Upper lobe of left lung (tissue), 6 donors: ENCODE results near the gene RPL35A. TPM values are rescaled to one million over a fixed set of nuclear protein-coding genes. Genes with fewer than 3 reads are reported as not detected.

Source experiments
- ATAC-seq, 2 donors: fragments of 200-7000 bp; cut with Tn5 transposase; one replicate each; pipeline ENCODE4 v1.9.1; 2022; ENCODE audit warnings: mild to moderate bottlenecking in 2 of 2, moderate library complexity in 2 of 2; ENCODE audit not compliant: low FRiP score in 2 of 2
- DNase-seq, 2 donors: peaks; one replicate each; pipeline ENCODE4 v3.0.0-alpha.2; 2019 to 2020
- H3K27ac ChIP-seq, 4 donors: fragments of 200-600 bp; sonication (generic); one replicate each; pipeline ENCODE4 v1.5.1; 2016 to 2019
- H3K27me3 ChIP-seq, 4 donors: fragments of 200-600 bp; sonication (generic); one replicate each; pipeline ENCODE4 v1.5.1; 2017 to 2019
- H3K36me3 ChIP-seq, 4 donors: fragments of 200-600 bp; sonication (generic); one replicate each; pipeline ENCODE4 v1.5.1; 2016 to 2019
- H3K4me1 ChIP-seq, 4 donors: fragments of 200-600 bp; sonication (generic); one replicate each; pipeline ENCODE4 v1.5.1; 2018 to 2019
- H3K4me3 ChIP-seq, 4 donors: fragments of 200-600 bp; sonication (generic); one replicate each; pipeline ENCODE4 v1.5.1; 2017 to 2019; ENCODE audit warnings: mild to moderate bottlenecking in 2 of 4, moderate library complexity in 1 of 4
- H3K9me3 ChIP-seq, 4 donors: fragments of 200-600 bp; sonication (generic); one replicate each; pipeline ENCODE4 v1.5.1; 2018 to 2019
- EP300 ChIP-seq, 4 donors: sonication (generic); formaldehyde crosslinking; IDR thresholded peaks; one replicate each; pipeline ENCODE4 v1.5.1; 2017; ENCODE audit warnings: antibody characterized with exemption in 4 of 4, control low read depth in 2 of 4
- POLR2A ChIP-seq, 4 donors: fragments of 450-650 bp; IDR thresholded peaks; one replicate each; pipeline ENCODE4 v1.5.1; 2016 to 2017; ENCODE audit warnings: antibody characterized with exemption in 4 of 4, mild to moderate bottlenecking in 2 of 4
- POLR2AphosphoS5 ChIP-seq, 2 donors: sonication (generic); formaldehyde crosslinking; IDR thresholded peaks; one replicate each; pipeline ENCODE4 v1.5.1; 2017; ENCODE audit warnings: antibody characterized with exemption in 2 of 2
- WGBS, 2 donors: methylation state at CpG; one replicate each; pipeline ENCODE4 v1.1.5; 2017 to 2018; 5-methylcytosine and 5-hydroxymethylcytosine counted together
- total RNA-seq, 6 donors: library from RNA; depleted of rRNA in 4 of 6; stranded (reverse); fragments of >200 nt in 4 of 6; gene quantifications; one replicate each; pipeline versions ENCODE4 v1.1.0 to v1.2.1, GENCODE V29; 2016 to 2021
- TF ChIP-seq, protein P1 (sequence below), 6 experiments: fragments of 450-650 bp in 4 of 6; fragments of 200-600 bp in 2 of 6; sonication (generic) in 2 of 6; IDR thresholded peaks; one replicate each; pipeline ENCODE4 v1.5.1; 2016 to 2019; ENCODE audit warnings: antibody characterized with exemption in 6 of 6
- donor health status: DM: no; HTN: no; CAD: no; lungs with moderate emphysema.
- donor health status: DM: no; HTN: yes; CAD: no; lungs with severe emphysema.

Gene RPL35A
- total RNA-seq, 6 donors from 2014 or later: 80.7 to 771 (median 420) TPM

DNA sequence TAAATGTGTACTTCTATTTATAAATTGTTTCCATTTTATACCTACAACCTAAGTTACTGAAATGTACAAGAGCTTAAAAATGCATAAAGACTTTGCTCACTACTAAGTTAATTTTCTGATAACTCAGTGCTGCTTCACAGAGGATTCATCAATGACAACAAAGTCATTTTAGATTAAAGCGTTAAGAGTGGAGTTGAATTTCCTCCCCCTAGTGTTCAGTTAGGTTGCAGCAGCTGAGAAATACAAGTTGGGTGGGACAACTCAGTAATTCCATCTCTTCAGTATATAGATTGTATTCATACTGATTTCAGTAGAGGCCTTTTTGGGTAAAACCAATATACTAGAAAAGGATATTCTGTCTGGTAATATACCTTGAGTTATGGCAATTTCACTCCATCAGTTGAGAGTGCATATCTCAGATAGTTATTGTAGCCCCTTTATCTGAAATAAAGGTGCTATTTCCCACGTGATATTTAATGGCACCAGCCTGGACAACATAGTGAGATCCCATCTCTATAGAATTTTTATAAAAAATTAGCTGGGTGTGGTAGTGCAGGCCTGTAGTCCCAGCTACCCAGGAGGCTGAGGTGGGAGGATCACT is 6.9 kb upstream of the RPL35A start:
- TF ChIP-seq, protein P1, sequence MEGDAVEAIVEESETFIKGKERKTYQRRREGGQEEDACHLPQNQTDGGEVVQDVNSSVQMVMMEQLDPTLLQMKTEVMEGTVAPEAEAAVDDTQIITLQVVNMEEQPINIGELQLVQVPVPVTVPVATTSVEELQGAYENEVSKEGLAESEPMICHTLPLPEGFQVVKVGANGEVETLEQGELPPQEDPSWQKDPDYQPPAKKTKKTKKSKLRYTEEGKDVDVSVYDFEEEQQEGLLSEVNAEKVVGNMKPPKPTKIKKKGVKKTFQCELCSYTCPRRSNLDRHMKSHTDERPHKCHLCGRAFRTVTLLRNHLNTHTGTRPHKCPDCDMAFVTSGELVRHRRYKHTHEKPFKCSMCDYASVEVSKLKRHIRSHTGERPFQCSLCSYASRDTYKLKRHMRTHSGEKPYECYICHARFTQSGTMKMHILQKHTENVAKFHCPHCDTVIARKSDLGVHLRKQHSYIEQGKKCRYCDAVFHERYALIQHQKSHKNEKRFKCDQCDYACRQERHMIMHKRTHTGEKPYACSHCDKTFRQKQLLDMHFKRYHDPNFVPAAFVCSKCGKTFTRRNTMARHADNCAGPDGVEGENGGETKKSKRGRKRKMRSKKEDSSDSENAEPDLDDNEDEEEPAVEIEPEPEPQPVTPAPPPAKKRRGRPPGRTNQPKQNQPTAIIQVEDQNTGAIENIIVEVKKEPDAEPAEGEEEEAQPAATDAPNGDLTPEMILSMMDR (IDR thresholded peaks at IDR 0.05): peak; percentile 15 to 63 (median 55)
- TF ChIP-seq POLR2A (IDR thresholded peaks at IDR 0.05): no peak
- Histone ChIP-seq H3K4me1 (no peaks in the 10 kb centered on the region), H3K4me3 (no peak overlapping the region), H3K27ac (no peak overlapping the region), H3K36me3 (peaks cover 0 to 7% (median 0%) of the 10 kb centered on the region in 4 donors), H3K27me3 (no peaks in the 10 kb centered on the region), H3K9me3 (no peaks in the 10 kb centered on the region)
- 45 to 51% methylated on average over 2 of the region's 2 CpGs for WGBS, 2 donors
- DNase-seq (no peak), ATAC-seq (peak in 1 of 2 donors; percentile 61)

DNA sequence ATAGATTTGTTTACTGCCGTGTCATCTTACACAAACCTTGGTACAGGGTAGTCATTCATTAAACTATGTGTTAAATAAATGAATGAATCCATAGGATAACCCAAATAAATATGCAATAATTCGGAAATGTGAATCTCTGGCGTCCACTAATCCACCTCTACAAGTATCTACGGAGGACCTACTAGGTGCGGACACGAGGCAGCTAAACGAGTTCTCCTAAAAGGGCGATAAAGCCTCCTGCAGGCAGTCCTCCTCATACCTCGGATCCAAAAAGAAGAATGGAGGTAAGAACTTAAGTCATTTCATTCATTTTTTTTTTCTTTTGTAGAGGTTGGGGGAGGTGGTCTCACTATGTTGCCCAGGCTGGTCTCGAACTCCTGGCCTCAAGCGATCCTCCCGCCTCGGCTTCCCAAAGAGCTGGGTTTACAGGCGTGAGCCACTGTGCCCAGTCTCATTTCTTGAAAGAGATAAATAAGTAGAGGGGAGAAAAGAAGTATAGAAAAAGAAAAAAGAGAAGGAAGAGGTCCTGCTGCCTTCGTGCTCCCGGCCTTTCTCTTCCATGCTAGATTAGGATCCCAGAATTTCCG is 706 bp upstream of the RPL35A start:
- ATAC-seq (no peak), DNase-seq (no peak)
- Histone ChIP-seq H3K27ac (peak overlapping the region; percentile 87 to 95 (median 88)), H3K4me1 (peaks cover 30 to 43% (median 34%) of the 10 kb centered on the region in 4 donors), H3K4me3 (peak overlapping the region; percentile 3 to 64 (median 56)), H3K9me3 (no peaks in the 10 kb centered on the region), H3K27me3 (no peaks in the 10 kb centered on the region), H3K36me3 (peaks cover 14 to 33% (median 28%) of the 10 kb centered on the region in 4 donors)
- no peak for TF ChIP-seq POLR2AphosphoS5 (IDR thresholded peaks at IDR 0.05)
- TF ChIP-seq POLR2A (IDR thresholded peaks at IDR 0.05): no peak
- TF ChIP-seq EP300 (IDR thresholded peaks at IDR 0.05): no peak
- TF ChIP-seq, protein P1 (IDR thresholded peaks at IDR 0.05): no peak
- WGBS, 2 donors: 22 to 23% methylated on average over 17 of the region's 17 CpGs

DNA sequence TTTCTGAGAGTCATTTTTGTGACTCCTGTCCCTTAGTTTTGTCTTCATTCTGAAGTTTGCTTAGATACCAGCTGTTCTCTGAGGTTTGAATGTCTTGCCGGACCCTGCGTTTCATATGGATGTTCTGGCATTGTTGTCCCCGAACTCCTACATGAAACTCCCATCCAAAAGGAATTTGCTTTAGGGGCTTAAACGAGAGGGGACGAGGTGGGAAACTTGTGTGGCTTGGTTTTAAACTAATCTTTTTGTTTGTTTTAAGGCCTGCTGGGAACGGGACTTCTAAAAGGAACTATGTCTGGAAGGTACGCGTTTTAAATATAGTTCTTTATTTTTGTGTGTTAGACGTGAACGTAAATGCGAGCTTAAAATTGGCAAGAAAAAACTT is 679 bp downstream of the RPL35A start:
- Histone ChIP-seq H3K4me1 (peaks cover 30 to 44% (median 34%) of the 10 kb centered on the region in 4 donors), H3K9me3 (no peaks in the 10 kb centered on the region), H3K36me3 (peaks cover 27 to 47% (median 41%) of the 10 kb centered on the region in 4 donors), H3K27ac (peak overlapping the region; percentile 87 to 95 (median 88)), H3K4me3 (peak overlapping the region; percentile 55 to 80 (median 61)), H3K27me3 (no peaks in the 10 kb centered on the region)
- ATAC-seq: no peak
- no peak for DNase-seq
- no peak for TF ChIP-seq POLR2A (IDR thresholded peaks at IDR 0.05)
- no peak for TF ChIP-seq EP300 (IDR thresholded peaks at IDR 0.05)
- no peak for TF ChIP-seq POLR2AphosphoS5 (IDR thresholded peaks at IDR 0.05)
- TF ChIP-seq, protein P1 (IDR thresholded peaks at IDR 0.05): no peak
- 0% methylated on average over 11 of the region's 11 CpGs for WGBS, 2 donors

DNA sequence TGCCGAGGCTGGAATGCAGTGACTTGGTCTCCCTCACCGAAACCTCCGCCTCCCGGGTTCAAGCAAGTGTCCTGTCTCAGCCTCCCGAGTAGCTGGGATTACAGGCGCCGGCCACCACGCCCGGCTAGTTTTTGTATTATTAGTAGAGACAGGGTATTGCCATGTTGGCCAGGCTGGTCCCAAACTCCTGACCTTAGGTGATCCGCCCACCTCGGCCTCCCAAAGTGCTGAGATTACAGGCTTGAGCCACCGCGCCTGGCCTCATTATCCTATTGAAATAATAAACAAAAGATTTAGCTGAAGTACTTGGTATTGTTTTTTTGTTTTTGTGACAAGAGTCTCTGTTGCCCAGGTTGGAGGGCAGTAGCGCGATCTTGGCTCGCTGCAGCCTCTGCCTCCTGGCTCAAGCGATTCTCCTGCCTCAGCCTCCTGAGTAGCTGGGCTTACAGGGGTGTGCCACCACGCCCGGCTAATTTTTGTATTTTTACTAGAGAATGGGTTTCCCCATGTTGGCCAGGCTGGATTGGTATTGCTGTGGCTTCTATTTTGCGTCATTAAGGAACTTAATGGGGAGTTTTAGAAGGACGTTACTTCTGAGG is 1.5 kb downstream of the RPL35A start:
- peaks cover 30 to 55% (median 47%) of the 10 kb centered on the region in 4 donors for H3K36me3 ChIP-seq
- no peaks in the 10 kb centered on the region for H3K27me3 ChIP-seq
- H3K9me3 ChIP-seq: no peaks in the 10 kb centered on the region
- TF ChIP-seq, protein P1 (IDR thresholded peaks at IDR 0.05): no peak
- ATAC-seq (no peak), DNase-seq (no peak)
- H3K4me3 ChIP-seq: peak overlapping the region; percentile 55 to 80 (median 61)
- WGBS, 2 donors: 82% methylated on average over 21 of the region's 21 CpGs
- H3K27ac ChIP-seq: peak overlapping the region in 2 of 4 donors; percentile 87 to 95
- H3K4me1 ChIP-seq: peaks cover 31 to 44% (median 34%) of the 10 kb centered on the region in 4 donors
